Osteocyte (in vitro differentiated cells): ENCODE results near the gene GAD2. TPM values are rescaled to one million over a fixed set of nuclear protein-coding genes. Genes with fewer than 3 reads are reported as not detected.

Experiments
- DNase-seq: peaks from one replicate; pipeline ENCODE4 v3.0.0; 2021; ENCODE audit warnings: mixed read lengths; ENCODE audit not compliant: unreplicated experiment; ENCODE audit errors: extremely low spot score
- H3K27ac Mint-ChIP-seq: one replicate; pipeline ENCODE4 v1.8.0; 2021; ENCODE audit warnings: mild to moderate bottlenecking, mixed read lengths; ENCODE audit not compliant: unreplicated experiment
- H3K27me3 Mint-ChIP-seq: one replicate; pipeline ENCODE4 v1.8.0; 2021; ENCODE audit warnings: mixed read lengths; ENCODE audit not compliant: unreplicated experiment
- H3K36me3 Mint-ChIP-seq: one replicate; pipeline ENCODE4 v1.8.0; 2021; ENCODE audit warnings: mixed read lengths; ENCODE audit not compliant: unreplicated experiment
- H3K4me1 Mint-ChIP-seq: one replicate; pipeline ENCODE4 v1.8.0; 2021; ENCODE audit warnings: mixed read lengths; ENCODE audit not compliant: unreplicated experiment
- H3K4me3 Mint-ChIP-seq: one replicate; pipeline ENCODE4 v1.8.0; 2021; ENCODE audit warnings: mild to moderate bottlenecking, moderate library complexity, mixed read lengths; ENCODE audit not compliant: unreplicated experiment
- H3K9me3 Mint-ChIP-seq: one replicate; pipeline ENCODE4 v1.8.0; 2021; ENCODE audit warnings: mixed read lengths; ENCODE audit not compliant: unreplicated experiment
- total RNA-seq: library from RNA; stranded (reverse); gene quantifications from 2 replicates; pipeline ENCODE4 v1.2.1, GENCODE V29; 2021
- TF ChIP-seq, protein P1 (sequence below): fragments of 200-600 bp; sonication (generic); IDR thresholded peaks from 2 replicates; pipeline ENCODE4 v1.5.0; 2021; ENCODE audit warnings: antibody characterized with exemption, mild to moderate bottlenecking, moderate library complexity

GAD2 gene
- total RNA-seq, 1 donor from 2014 or later: not detected

DNA sequence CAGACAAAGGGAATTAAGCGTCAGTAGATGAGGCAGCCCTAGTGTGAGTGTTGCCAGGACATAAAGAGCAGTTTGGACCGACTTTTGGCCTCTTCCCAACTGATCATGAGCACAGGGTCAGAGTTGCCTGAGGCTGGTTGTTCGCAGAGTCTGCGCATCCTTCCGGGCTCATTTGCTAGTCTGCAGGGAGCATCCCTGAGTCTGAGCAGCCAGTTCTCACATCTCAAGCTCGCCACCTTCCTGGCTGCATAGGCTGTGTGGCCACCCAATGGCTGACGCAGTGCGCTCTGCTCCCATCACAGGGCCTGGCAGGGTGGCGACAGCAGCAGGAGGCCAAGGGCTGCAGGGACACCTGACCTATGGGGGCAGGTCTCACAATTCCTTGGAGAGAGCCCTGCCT is 5.0 kb downstream of the GAD2 start:
- TF ChIP-seq, protein P1, sequence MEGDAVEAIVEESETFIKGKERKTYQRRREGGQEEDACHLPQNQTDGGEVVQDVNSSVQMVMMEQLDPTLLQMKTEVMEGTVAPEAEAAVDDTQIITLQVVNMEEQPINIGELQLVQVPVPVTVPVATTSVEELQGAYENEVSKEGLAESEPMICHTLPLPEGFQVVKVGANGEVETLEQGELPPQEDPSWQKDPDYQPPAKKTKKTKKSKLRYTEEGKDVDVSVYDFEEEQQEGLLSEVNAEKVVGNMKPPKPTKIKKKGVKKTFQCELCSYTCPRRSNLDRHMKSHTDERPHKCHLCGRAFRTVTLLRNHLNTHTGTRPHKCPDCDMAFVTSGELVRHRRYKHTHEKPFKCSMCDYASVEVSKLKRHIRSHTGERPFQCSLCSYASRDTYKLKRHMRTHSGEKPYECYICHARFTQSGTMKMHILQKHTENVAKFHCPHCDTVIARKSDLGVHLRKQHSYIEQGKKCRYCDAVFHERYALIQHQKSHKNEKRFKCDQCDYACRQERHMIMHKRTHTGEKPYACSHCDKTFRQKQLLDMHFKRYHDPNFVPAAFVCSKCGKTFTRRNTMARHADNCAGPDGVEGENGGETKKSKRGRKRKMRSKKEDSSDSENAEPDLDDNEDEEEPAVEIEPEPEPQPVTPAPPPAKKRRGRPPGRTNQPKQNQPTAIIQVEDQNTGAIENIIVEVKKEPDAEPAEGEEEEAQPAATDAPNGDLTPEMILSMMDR: no peak
- no peak overlapping the region for H3K27ac Mint-ChIP-seq
- H3K4me3 Mint-ChIP-seq: no peak overlapping the region
- H3K27me3 Mint-ChIP-seq: peaks cover 24% of the 10 kb centered on the region
- H3K36me3 Mint-ChIP-seq: no peaks in the 10 kb centered on the region
- H3K9me3 Mint-ChIP-seq: no peaks in the 10 kb centered on the region
- DNase-seq: no peak
- peaks cover 3% of the 10 kb centered on the region for H3K4me1 Mint-ChIP-seq

DNA sequence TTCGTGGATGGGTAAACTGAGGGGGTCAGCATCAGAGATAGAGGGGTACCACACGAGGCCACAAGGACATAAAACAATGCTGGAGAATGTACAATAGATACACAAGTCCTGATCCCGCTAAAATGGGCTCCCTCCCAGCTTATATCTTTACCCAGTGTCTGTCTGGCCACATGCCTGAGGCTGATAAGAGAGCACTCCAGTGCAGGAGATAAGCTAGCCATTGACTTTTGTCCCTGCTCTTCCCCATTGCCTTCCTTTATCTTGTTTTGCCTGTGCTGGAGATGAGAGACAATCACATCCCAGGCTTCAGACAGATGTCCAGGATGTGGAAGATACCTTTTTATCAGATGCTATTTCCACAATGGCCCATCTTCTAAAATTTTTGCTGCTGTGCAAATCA is 6.0 kb downstream of the GAD2 start:
- TF ChIP-seq, protein P1: no peak
- peaks cover 14% of the 10 kb centered on the region for H3K27me3 Mint-ChIP-seq

DNA sequence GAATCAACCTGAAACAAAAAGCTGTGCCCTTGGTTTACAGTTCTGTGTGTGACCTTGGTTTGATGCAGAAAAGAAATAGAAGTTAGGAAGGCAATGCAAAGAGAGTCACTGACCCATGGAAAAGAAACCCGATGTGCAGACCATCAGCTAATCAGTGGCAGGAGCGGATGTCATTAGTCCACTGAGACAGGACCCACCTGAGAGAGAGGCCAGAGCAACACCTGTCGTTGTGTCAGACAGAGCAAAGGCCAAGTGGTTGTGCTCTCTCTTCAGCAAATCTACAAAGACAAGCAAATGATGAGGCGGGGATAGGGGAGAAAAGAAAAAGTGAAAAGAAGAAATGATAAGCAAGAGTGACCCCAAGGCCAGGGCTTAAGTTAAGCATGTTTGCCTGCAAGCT is 8.7 kb downstream of the GAD2 start:
- Mint-ChIP-seq H3K4me1 (no peaks in the 10 kb centered on the region), H3K27me3 (no peaks in the 10 kb centered on the region), H3K36me3 (no peaks in the 10 kb centered on the region), H3K27ac (no peak overlapping the region), H3K9me3 (no peaks in the 10 kb centered on the region), H3K4me3 (no peak overlapping the region)
- TF ChIP-seq, protein P1: no peak
- no peak for DNase-seq

More for the DNA sequence above, 6.0 kb downstream of the GAD2 start:
- Mint-ChIP-seq H3K4me3 (no peak overlapping the region), H3K9me3 (no peaks in the 10 kb centered on the region), H3K36me3 (no peaks in the 10 kb centered on the region), H3K27ac (no peak overlapping the region), H3K4me1 (no peaks in the 10 kb centered on the region)
- no peak for DNase-seq

DNA sequence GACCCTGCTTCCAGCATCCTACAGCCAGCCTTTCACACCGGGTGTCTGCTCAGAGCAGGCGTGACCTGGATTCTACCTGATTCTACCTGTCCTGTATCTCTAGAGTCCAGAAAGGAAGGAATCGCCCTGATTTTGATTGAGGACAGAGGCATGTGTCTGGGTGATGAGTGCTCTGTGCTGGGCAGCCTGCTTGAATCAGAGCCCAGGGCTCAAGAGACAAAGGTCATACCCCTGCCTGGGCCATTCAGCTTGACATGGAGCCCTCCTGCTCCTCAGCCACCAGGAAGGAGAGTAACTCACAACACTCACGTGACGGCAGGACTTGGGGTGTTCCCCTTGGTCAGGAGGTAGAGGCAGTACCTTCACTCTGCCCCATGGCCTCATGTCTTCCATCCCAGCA is 11.2 kb downstream of the GAD2 start:
- Mint-ChIP-seq H3K9me3 (no peaks in the 10 kb centered on the region), H3K36me3 (no peaks in the 10 kb centered on the region), H3K4me1 (no peaks in the 10 kb centered on the region), H3K27ac (no peak overlapping the region), H3K4me3 (no peak overlapping the region), H3K27me3 (no peaks in the 10 kb centered on the region)
- no peak for DNase-seq
- TF ChIP-seq, protein P1: no peak

DNA sequence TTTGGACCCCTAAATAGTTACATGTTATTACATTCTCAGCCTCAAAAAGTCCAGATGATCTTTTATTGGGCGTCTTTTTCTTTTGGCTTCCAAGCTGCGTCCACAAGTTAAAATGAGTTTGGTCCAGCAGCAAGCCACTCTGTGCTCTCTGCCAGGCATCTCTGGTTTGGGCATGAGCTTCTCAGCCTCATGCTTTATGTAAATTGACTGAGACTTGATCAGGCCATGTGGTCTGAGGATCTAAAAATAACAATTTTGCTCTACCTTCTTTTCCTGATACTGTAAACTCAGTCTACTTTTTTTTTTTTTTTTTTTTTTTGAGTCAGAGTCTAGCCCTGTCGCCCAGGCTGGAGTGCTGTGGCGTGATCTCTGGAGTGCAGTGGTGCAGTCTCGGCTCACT is 15.6 kb downstream of the GAD2 start:
- H3K27ac Mint-ChIP-seq: no peak overlapping the region
- no peaks in the 10 kb centered on the region for H3K36me3 Mint-ChIP-seq
- no peaks in the 10 kb centered on the region for H3K4me1 Mint-ChIP-seq
- no peak for DNase-seq
- no peak overlapping the region for H3K4me3 Mint-ChIP-seq
- TF ChIP-seq, protein P1: no peak
- H3K27me3 Mint-ChIP-seq: no peaks in the 10 kb centered on the region
- H3K9me3 Mint-ChIP-seq: peaks cover 4% of the 10 kb centered on the region
